NCI-H146 treated with DMSO at 0.1 percent for 48 hours (cell line): ENCODE data around the gene ORC3.
"Not testable (repeated sequence)": the region's sequence is repeated elsewhere in the genome, so short reads cannot be mapped to it uniquely, and the experiment has no call there.

Source experiments
- DNase-seq: peaks from one replicate; lab custom pipeline; 2025; ENCODE audit not compliant: unreplicated experiment; lab: John Stamatoyannopoulos, UW

The ORC3 gene

DNA sequence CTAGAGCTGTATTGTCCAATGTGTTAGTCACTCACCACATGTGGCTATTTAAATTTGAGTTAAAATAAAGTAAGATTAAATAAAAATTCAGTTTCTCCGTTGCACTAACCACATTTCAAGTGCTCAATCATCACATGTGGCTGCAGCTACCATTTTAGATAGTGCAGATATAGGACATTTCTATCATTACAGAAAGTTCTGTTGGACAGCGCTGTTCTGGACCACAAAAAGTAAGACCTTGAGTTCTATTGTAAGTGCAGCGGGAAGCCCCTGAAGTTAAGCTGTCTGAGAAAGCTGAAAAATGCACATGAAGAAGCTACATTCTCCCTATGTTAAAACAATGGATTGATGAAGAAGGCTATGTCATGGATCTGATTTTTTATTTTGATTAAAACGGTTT, 1.1 kb downstream of the ORC3 start:
- no peak for DNase-seq

- DNase-seq = no peak
These were observed 10.6 kb downstream of the ORC3 start for GRCh38 chr6:87600576-87600975.

- DNase-seq = no peak
These were observed 16.3 kb downstream of the ORC3 start for GRCh38 chr6:87606199-87606598.

DNA sequence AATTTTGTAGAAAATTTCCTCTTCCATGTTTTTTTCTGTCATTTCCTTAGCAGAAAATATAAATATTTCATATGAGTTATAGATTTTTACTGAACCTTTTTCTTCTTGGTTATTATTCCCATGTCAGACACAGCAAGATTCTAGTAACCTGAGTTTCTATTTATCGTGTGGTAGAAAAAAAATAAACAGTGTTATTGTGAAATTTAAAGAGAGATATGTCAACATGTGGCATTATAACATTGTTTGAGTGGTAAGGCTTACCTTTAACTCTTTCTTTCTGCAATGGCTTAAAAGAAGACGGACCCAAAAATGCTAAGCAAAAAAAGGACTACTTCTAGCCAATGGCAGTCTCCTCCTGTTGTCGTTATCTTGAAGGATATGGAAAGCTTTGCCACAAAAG, 18.9 kb downstream of the ORC3 start:
- no peak for DNase-seq

GRCh38 chr6:87613018-87613417, 23.1 kb downstream of the ORC3 start:
- DNase-seq = not testable (repeated sequence)

DNA sequence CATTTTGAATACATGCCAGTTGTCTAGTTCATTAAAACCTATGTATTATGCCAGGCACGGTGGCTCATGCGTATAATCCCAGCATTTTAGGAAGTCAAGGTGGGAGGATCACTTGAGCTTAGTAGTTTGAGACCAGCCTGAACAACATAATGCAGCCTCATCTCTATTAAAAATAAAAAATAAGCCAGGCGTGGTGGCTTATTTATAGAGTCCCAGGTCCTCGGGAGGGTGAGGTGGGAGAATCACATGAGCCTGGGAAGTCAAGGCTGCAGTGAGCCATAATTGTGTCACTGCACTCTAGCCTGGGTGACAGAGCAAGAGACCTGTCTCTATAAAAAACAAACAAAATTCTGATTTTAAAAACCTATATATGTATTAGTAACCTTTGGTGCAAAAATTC, 27.5 kb downstream of the ORC3 start:
- no peak for DNase-seq

- no peak for DNase-seq
These were observed 28.6 kb downstream of the ORC3 start for GRCh38 chr6:87618531-87618930.

- DNase-seq = no peak
These were observed 33.3 kb downstream of the ORC3 start for GRCh38 chr6:87623248-87623647.

DNA sequence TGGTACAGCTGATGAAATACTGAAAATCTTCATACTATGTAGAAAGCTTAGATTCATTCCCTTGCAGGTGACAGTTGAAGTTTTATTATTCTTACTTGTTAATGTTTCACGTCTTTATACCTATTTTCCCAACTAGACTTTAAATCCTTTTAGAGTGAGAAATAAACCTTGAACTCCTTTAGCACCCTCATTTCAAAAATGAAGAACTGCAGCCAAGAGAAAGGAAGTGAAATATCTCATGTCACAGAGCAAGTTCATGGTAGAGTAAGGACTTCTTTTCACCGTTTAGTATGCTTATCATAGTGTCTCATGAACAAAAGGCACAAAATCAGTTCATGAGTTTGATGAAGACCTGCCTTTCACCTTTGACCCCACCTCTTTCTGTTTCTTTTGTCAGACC, 38.5 kb downstream of the ORC3 start:
- no peak for DNase-seq

DNA sequence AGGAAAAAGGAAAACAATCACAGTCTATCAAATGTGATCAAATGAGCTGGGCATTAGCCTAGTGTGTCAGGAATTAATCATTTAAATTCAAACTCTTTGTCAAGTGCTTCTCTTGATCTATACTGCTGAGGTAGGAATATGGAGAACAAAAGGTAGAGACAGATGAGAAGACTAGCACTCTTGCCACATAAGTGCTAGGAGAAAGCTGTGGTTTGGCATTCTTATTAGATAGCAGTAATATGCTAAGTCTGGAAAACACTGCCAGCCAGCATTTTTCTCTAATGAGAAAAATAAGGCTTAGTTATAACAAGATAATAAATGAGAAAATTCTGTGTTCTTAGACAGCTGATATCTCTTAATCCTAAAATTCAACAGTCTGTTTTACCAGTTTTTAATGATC, 38.9 kb downstream of the ORC3 start:
- DNase-seq = no peak

DNA sequence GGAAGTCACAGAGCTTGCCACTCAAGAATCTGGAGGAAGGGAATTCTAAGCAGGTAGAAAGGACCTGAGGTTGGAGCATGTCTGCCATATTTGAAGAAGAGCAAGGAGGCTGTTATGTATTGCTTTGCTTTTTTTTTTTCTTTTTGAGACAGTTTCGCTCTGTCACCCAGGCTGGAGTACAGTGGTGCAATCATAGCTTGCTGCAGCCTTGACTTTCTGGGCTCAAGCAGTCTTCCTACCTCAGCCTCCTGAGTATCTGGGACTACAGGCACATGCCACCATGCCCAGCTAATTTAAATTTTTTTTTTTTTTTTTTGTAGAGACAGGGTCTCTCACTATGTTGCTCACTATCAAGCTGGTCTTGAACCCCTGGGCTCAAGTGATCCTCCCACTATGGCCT, 40.8 kb downstream of the ORC3 start:
- DNase-seq = no peak

GRCh38 chr6:87633851-87634250, 43.9 kb downstream of the ORC3 start:
- no peak for DNase-seq

DNA sequence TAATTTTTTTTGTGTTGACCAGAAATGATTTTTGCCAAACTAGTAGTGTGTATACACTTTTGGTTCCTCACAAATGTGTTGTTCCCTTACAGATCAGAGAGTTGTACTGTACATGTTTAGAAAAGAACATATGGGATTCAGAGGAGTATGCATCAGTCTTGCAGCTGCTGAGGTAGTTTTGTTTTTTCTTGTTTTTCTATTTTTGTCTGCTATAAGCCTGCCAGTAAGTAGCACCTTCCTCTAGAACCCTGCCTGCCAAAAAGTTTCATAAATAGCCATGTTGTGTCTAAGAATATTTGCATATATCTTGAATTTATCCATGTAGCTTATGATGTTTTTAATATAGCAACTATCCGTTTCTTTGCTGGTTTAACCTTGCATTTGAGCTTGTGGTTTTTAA, 46.4 kb downstream of the ORC3 start:
- DNase-seq = no peak

DNA sequence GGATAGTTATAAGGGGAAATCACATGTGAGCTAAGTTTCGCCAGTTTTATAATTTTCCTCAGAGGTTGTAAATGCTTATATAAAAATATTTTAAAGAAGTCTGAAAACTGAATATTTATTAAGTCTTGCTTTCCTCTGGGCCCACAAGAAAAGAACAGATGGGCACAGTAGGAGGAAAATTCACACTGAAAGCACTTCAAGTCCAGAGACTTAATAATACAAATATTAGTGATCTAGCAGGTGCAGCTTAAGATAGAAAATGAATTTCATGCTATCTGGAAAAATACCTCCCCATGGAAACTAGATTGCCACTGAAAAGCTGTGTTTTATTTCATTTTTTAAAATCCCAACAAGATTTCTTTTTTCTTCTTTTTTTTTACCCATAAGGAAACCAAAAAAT, 47.2 kb downstream of the ORC3 start:
- no peak for DNase-seq

- DNase-seq = no peak
These were observed 49.4 kb downstream of the ORC3 start for GRCh38 chr6:87639373-87639772.

DNA sequence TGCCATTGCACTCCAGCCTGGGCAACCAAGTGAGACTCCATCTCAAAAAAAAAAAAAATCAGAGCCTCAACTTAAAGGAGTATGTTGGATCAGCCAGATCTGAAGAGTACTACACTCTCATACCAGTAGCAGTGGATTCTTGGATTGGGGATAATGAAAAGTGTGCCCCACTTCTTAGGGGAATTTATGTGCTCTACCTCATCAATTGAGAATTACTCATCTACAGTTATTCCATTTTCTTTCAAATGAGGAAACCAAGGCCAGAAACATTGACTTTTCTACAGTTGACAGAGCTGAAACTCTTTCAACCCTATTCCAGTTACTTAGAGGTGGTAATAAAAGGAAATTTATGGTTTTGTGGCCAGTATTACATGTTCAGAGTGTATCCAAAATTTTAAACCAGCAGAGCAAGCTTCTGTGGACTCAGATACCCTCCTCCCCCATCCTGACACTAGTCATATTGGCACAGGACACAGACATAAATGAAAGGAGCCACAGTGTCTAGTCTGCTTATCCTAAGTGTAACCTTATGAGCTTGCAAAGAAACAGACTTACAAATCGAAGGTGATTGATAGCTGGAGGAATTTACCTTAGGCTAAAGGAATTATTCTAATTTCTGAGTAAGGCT, 51.2 kb downstream of the ORC3 start:
- DNase-seq = no peak

DNA sequence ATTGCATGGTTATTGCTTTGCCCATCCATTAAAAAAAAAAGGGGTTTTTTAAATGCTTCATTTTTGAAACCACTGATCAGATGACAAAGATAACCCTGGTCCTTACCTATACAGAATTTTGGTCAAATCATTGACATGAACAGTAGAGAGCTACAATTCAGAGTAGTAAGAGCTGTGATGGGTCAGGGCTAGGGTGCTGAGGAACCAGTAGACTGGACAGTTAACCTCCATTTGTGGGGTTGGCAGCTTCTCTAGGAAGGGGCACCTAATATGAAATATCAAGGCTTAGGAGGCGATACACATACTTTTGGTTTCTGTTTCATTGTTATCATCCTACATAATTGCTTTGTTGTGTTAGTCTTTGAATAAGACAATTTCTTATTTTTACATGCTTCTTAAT, 55.1 kb downstream of the ORC3 start:
- no peak for DNase-seq

GRCh38 chr6:87653074-87653962, 63.4 kb downstream of the ORC3 start:
- DNase-seq = no peak

- DNase-seq = no peak
These were observed 64.2 kb downstream of the ORC3 start for GRCh38 chr6:87654122-87654521.

DNA sequence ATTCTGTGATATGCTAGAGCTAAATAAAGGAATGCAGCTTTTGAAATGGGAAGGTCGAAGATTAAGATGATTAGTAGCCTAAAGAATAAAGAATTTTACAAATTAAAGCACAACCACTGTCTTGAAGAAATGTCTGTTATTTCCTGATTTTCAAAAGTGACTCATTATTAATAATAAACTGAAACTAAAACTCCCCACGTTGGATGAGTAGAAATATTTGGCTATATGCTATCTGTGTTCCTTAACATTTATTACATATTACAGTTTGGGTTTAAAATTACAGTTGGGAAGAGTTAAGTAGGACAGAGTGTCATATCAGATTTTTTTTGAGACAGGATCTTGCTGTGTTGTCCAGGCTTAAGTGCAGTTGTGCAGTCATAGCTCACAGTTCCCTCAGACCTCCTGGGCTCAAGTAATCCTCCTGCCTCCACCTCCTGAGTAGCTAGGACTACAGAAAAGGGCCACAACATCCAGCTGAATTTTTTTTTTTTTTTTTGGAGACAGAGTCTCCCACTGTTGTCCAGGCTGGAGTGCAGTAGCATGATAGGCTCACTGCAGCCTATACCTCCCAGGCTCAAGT, 65.0 kb downstream of the ORC3 start:
- no peak for DNase-seq

DNA sequence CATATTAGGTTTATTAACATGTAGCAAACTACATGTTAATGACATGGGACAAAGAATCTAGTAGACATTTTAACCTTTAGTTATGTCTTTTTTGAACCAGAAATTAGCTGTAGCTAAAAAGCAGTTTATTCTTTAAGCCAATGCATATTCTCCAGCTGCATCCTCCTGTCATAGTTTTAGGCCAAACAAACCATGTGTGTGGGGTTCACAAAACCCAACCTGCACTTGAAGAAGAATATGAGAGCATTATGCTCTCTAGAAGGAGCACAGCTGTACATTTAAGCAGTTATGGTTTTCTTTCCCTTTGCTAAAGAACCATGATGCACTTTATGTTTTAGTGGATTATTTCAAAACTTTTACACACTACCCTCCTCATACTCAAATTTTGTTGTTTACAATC, 65.9 kb downstream of the ORC3 start:
- no peak for DNase-seq

GRCh38 chr6:87656857-87657256, 66.9 kb downstream of the ORC3 start:
- no peak for DNase-seq
